ENCODE results near the gene ZIM2. TPM values are rescaled to one million over a fixed set of nuclear protein-coding genes. Genes with fewer than 3 reads are reported as not detected.
"Not testable (repeated sequence)": the region's sequence is repeated elsewhere in the genome, so short reads cannot be mapped to it uniquely, and the experiment has no call there.

The ZIM2 gene
- total RNA-seq, 2 donors from 2014 or later: 1.6 TPM; not detected in 1

- Histone ChIP-seq H3K4me3 (no peak overlapping the region), H3K27ac (no peak overlapping the region), H3K4me1 (no peaks in the 10 kb centered on the region), H3K36me3 (replicated peaks in 1 of 2; ENCODE audit: insufficient read depth in 1 of 2, low read depth in 2 of 2) (no peaks in the 10 kb centered on the region), H3K27me3 (no peaks in the 10 kb centered on the region), H3K9me3 (no peaks in the 10 kb centered on the region)
- intact Hi-C loops (cut with DNase I): no loop called here
- TF ChIP-seq CTCF (IDR thresholded peaks at IDR 0.05): no peak
- TF ChIP-seq POLR2A (IDR thresholded peaks at IDR 0.05): no peak
- WGBS, 2 donors: 76 to 93% methylated on average over 1 of the region's 1 CpG
- DNase-seq (no peak), ATAC-seq (no peak)
These were observed 27.9 kb upstream of the ZIM2 start for GRCh38 chr19:56868446-56868845.

GRCh38 chr19:56866538-56866937 lies 26.0 kb upstream of the ZIM2 start:
- no peaks in the 10 kb centered on the region for H3K9me3 ChIP-seq
- H3K36me3 ChIP-seq (replicated peaks in 1 of 2; ENCODE audit: insufficient read depth in 1 of 2, low read depth in 2 of 2): no peaks in the 10 kb centered on the region
- DNase-seq (no peak), ATAC-seq (no peak)
- 9 to 16% methylated on average over 2 of the region's 2 CpGs for WGBS, 2 donors
- intact Hi-C loops (cut with DNase I): no loop called here
- no peaks in the 10 kb centered on the region for H3K4me1 ChIP-seq
- H3K27me3 ChIP-seq: no peaks in the 10 kb centered on the region
- H3K4me3 ChIP-seq: no peak overlapping the region
- H3K27ac ChIP-seq: no peak overlapping the region
- TF ChIP-seq POLR2A (IDR thresholded peaks at IDR 0.05) (no peak), CTCF (IDR thresholded peaks at IDR 0.05) (no peak)

GRCh38 chr19:56864443-56865125 lies 24.1 kb upstream of the ZIM2 start:
- H3K9me3 ChIP-seq: no peaks in the 10 kb centered on the region
- no peak for DNase-seq

GRCh38 chr19:56862741-56863140 lies 22.2 kb upstream of the ZIM2 start:
- no peak for TF ChIP-seq CTCF (IDR thresholded peaks at IDR 0.05)
- no peaks in the 10 kb centered on the region for H3K27me3 ChIP-seq
- no peak overlapping the region for H3K27ac ChIP-seq
- H3K9me3 ChIP-seq: no peaks in the 10 kb centered on the region
- no peaks in the 10 kb centered on the region for H3K4me1 ChIP-seq
- DNase-seq (no peak), ATAC-seq (no peak)
- WGBS, 2 donors: 27 to 31% methylated on average over 4 of the region's 4 CpGs
- no peak overlapping the region for H3K4me3 ChIP-seq
- H3K36me3 ChIP-seq (replicated peaks in 1 of 2; ENCODE audit: insufficient read depth in 1 of 2, low read depth in 2 of 2): no peaks in the 10 kb centered on the region
- intact Hi-C loops (cut with DNase I): no loop called here

More at GRCh38 chr19:56864443-56865125, 24.1 kb upstream of the ZIM2 start:
- Histone ChIP-seq H3K27ac (no peak overlapping the region), H3K36me3 (replicated peaks in 1 of 2; ENCODE audit: insufficient read depth in 1 of 2, low read depth in 2 of 2) (no peaks in the 10 kb centered on the region), H3K27me3 (no peaks in the 10 kb centered on the region), H3K4me1 (no peaks in the 10 kb centered on the region), H3K4me3 (no peak overlapping the region)
- intact Hi-C loops (cut with DNase I): no loop called here
- 46 to 79% methylated on average over 20 to 48 of the region's 50 CpGs for whole genome bisulfite sequencing, 2 donors
- ATAC-seq: no peak
- TF ChIP-seq POLR2A (IDR thresholded peaks at IDR 0.05) (no peak), CTCF (IDR thresholded peaks at IDR 0.05) (no peak)

- WGBS, 2 donors: 68 to 84% methylated on average over 10 of the region's 10 CpGs
- H3K4me3 ChIP-seq; H3K27me3 ChIP-seq; ATAC-seq; H3K4me1 ChIP-seq; intact Hi-C loops (cut with DNase I); H3K36me3 ChIP-seq (replicated peaks in 1 of 2; ENCODE audit: insufficient read depth in 1 of 2, low read depth in 2 of 2); H3K9me3 ChIP-seq; DNase-seq; H3K27ac ChIP-seq: not testable (repeated sequence)
These were observed 19.9 kb upstream of the ZIM2 start for GRCh38 chr19:56860409-56860808.
